Upper lobe of left lung (tissue), 4 donors: ENCODE measurements around the gene ST6GALNAC1.

Experiments
- POLR2A ChIP-seq, 4 donors: fragments of 450-650 bp; IDR thresholded peaks; one replicate each; pipeline ENCODE4 v1.5.1; 2016 to 2017; ENCODE audit warnings: antibody characterized with exemption in 4 of 4, mild to moderate bottlenecking in 2 of 4
- TF ChIP-seq, protein P1 (sequence below), 6 experiments: fragments of 450-650 bp in 4 of 6; fragments of 200-600 bp in 2 of 6; sonication (generic) in 2 of 6; IDR thresholded peaks; one replicate each; pipeline ENCODE4 v1.5.1; 2016 to 2019; ENCODE audit warnings: antibody characterized with exemption in 6 of 6

DNA sequence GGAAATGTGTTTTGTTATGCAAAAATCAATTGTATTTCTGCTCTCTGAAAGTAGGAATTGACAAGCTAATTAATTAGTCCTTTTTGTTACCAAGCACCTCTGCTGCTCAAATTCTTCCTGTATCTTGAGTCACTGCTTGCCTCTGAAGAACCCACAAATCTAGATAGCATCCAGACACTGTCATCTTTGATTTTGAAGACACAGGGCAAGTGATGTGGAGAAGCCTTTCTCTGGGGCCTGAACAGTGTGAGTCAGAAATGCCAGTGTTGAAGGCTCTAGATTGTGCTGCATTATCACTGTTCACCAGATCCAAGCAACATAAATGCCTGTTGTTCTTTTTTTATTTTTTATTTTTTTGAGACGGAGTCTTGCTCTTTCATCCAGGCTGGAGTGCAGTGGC is 10.9 kb upstream of the ST6GALNAC1 start:
- no peak for TF ChIP-seq POLR2A (IDR thresholded peaks at IDR 0.05)
- TF ChIP-seq, protein P1, sequence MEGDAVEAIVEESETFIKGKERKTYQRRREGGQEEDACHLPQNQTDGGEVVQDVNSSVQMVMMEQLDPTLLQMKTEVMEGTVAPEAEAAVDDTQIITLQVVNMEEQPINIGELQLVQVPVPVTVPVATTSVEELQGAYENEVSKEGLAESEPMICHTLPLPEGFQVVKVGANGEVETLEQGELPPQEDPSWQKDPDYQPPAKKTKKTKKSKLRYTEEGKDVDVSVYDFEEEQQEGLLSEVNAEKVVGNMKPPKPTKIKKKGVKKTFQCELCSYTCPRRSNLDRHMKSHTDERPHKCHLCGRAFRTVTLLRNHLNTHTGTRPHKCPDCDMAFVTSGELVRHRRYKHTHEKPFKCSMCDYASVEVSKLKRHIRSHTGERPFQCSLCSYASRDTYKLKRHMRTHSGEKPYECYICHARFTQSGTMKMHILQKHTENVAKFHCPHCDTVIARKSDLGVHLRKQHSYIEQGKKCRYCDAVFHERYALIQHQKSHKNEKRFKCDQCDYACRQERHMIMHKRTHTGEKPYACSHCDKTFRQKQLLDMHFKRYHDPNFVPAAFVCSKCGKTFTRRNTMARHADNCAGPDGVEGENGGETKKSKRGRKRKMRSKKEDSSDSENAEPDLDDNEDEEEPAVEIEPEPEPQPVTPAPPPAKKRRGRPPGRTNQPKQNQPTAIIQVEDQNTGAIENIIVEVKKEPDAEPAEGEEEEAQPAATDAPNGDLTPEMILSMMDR (IDR thresholded peaks at IDR 0.05), result no peak
